Dermis microvascular lymphatic vessel endothelial cell (primary cell): ENCODE results near the gene PCED1A. TPM values are rescaled to one million over a fixed set of nuclear protein-coding genes. Genes with fewer than 3 reads are reported as not detected.
A peak's percentile ranks its signal among the peaks of the same experiment; 100 is the strongest.

Experiments
- DNase-seq, 2 donors: peaks; one replicate each; pipeline versions ENCODE4 v3.0.0 to v3.0.0-alpha.2; 2010; ENCODE audit warnings: low read depth in 2 of 2
- total RNA-seq: library from RNA; depleted of rRNA; stranded (reverse); fragments of >200 nt; gene quantifications from 2 replicates; pipeline ENCODE4 v1.2.1, GENCODE V29; 2014

The PCED1A gene, protein sequence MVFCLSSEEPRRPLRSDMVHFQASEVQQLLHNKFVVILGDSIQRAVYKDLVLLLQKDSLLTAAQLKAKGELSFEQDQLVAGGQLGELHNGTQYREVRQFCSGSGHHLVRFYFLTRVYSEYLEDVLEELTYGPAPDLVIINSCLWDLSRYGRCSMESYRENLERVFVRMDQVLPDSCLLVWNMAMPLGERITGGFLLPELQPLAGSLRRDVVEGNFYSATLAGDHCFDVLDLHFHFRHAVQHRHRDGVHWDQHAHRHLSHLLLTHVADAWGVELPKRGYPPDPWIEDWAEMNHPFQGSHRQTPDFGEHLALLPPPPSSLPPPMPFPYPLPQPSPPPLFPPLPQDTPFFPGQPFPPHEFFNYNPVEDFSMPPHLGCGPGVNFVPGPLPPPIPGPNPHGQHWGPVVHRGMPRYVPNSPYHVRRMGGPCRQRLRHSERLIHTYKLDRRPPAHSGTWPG
- total RNA-seq = 9.6 and 20.2 TPM in 2 replicates

GRCh38 chr20:2840138-2840966 is at the start of gene PCED1A, which contains the start of gene VPS16:
TSS of gene PCED1A (minus strand) at chr20:2840655. CDS start at chr20:2839912, 743 bp downstream.
TSS of gene VPS16 (plus strand) at chr20:2840745. CDS start at chr20:2840775, 30 bp downstream.
- peak; percentile 74 to 88 for DNase-seq

DNA sequence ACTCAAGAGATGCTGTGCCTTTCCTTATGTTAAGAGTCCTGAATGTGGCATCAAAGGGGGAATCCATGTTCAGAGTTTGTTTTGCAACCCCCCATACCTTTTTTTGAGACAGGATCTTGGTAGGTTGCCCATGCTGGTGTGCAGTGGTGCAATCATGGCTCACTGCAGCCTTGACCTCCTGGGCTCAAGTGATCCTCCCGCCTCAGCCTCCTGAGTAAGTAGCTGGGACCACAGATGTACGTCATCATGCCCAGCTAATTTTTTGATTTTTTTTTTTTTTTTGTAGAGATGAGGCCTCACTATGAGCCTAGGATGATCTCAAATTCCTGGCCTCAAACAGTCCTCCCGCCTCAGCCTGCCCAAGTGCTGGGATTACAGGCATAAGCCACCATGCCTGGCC is 49.3 kb upstream of the PCED1A start:
- DNase-seq = no peak

DNA sequence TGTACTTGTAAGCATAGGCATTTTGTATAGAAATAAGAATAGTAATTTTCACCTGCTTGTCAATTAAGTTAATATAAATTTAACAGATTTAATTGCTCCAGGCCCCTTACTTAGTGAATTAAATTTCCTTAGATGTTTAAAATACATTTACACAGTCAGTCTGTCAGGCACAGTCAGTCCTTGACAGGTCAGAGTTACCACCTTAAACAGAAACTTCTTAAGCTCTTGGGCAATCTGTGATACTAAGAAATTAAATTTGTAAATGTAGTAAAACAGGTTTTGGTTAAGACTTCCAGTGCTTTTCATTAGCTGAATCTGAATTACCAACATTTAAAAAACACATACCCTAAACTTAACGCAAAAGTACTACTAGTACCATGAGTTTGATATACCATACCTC is 48.8 kb upstream of the PCED1A start:
- DNase-seq = no peak

DNA sequence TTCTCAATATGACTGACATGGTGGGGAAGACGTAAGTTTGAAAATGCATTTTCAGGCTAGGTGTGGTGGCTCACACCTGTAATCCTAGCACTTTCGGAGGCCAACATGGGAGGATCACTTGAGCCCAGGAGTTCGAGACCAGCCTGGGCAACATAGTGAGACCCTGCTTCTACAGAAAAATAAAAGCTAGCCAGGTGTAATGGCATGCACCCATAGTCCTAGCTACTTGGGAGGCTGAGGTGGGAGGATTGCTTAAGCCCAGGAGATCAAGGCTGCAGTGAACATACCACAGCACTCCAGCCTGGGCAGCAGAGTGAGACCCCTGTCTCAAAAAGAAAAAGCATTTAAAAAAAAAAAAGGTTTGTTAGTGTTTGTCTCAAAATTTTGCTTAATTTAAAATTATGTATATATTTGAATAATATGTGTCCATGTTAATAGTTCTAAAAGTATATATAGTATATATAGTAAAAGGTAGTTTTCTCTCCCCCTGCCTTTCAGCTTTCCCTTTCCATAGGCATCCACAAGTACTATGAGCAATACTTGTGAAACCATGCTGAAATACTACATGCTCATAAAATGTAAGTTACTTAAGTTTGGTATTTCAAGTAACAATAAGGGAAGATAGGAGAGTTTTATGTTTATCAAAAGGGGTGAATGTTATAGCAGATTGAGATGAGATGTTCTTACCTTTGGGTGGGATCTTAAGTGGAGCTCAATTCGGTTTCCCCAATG is 47.9 kb upstream of the PCED1A start:
- DNase-seq = no peak

GRCh38 chr20:2887715-2888114 is 47.3 kb upstream of the PCED1A start:
- no peak for DNase-seq

DNA sequence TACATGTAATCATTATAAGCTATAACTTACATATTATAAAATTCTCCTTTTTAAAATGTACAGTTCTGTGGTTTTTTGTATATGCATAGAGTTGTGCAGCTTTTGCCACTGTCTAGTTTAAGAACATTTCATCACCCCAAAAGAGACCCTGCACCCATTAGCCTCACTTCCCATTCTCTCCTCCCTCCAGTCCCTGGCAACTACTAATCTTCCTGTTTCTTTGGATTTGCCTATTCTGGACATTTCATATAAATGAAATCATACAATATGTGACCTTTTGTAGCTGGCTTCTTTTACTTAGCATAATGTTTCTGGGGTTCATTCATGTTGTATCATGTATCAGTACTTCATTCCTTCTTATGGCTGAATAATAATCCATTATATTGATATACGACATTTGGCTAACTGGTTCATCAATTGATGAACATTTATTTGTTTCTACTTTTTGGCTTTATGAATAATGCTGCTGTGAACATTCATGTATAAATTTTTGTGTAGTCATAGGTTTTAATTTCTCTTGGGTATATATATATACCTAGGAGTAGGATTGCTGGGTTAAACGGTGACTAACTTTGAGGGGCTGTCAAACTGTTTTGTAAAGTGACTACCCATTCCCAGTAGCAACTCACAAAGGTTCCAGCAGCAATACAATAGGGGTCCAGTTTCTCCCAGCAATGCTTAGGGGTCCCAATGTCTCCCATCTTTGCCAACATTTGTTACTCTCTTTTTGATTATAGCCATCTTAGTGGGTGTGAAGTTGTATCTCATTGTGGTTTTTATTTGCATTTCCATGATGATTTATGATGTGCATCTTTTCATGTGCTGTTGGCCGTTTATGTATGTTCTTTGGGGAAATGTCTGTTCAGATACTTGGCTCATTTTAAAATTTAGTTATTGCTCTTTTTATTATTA is 43.5 kb upstream of the PCED1A start:
- no peak for DNase-seq

DNA sequence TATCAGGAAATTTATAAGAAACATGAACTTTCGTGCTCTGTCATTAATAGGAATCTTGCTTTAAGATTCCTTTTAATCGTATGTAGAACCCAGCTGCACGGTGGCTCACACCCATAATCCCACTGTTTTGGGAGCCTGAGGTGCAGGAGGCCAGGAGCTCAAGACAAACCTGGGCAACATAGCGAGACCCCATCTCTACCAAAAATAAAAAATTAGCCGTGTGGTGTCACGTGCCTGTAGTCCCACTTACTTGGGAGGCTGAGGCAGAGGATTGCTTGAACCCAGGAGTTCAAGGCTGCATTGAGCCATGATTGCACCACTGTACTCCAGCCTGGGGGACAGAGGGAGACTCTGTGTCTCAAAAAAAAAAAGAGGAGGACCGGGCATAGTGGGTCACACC is 40.2 kb upstream of the PCED1A start:
- DNase-seq = no peak

GRCh38 chr20:2879146-2879545 is 38.7 kb upstream of the PCED1A start:
- no peak for DNase-seq

GRCh38 chr20:2878515-2878914 is 38.1 kb upstream of the PCED1A start:
- no peak for DNase-seq

GRCh38 chr20:2875690-2876203 is 35.3 kb upstream of the PCED1A start:
- DNase-seq = no peak

DNA sequence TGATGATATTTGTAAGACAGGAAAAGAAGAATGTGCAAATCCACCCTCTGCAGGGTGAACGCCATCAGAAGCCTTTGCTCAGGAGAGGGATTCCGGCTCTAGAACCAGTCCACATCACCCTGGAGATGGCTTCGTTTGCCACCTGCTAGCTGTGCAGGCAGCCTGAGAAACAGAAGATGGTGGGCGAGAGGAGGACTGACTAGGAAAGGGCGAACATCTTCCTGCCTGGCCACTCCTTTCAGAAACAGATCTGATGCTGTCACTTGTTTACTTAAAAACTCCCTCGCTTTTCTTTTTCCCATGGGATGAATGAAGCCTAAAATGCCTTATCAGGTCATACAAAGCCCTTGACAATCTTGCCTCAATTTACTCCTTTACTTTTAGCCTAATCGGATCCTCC is 34.0 kb upstream of the PCED1A start:
- DNase-seq = no peak

DNA sequence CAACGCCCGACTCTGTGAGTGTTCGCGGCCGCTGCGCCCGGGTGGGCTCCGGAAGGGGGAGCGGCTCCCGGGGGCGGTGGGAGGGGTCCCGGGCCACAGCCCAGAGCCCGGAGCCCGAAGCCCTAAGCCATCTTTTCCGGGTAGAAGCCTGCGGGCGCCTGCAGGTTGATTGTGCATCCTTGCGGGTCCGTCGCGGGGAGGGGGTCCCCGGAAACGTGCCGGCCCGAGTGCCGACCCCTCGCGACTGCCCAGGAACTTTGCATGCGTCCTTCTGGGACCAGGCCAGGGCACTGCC is 33.2 kb upstream of the PCED1A start:
- DNase-seq = peak in 1 of 2 donors; percentile 66

DNA sequence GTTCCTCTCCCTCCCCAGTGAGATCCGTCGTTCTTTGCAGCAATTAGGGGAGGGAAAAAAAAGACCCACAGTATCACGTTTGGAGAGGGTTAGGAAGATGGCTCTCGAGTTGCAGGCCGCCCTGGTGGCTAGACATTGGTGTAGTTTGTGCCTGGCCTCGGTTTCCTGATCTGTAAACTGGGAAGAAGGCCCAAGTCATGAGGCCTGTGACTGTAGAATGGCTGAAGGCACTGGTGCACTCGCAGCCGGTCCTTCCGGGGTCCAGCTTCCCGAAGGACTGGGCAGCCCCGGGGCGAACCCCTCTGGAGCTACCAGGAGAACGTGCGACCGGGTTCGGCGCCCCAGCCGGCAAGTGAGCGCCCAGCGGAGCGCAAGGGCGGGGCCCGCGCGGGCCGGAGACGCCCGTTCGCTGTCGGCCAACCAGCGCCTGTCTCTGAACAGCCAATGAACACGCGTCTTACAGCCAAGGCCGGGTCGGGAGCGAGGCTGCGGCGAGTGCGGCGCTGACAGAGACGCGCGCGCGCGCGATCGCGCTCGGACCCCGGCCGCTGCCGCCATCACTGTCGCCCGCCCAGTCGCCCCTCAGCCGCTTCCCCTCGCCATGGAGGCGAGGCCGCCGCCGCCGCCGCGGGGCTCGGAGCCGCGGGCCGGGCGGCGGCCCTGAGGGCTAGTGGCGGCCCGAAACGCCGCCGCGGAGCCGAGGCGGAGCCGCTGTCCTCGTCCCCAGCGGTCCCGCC is 32.7 kb upstream of the PCED1A start, which contains the start of gene PTPRA:
Gene PTPRA (plus strand): TSS at position 472 of the 737 bp plus-strand sequence. CDS start 90,797 bp downstream, outside the sequence.
- DNase-seq = peak; percentile 85 to 95

GRCh38 chr20:2872459-2873009 is 32.1 kb upstream of the PCED1A start:
- DNase-seq = peak in 1 of 2 donors; percentile 51

- no peak for DNase-seq
These were observed 31.4 kb upstream of the PCED1A start for GRCh38 chr20:2871661-2872458.

DNA sequence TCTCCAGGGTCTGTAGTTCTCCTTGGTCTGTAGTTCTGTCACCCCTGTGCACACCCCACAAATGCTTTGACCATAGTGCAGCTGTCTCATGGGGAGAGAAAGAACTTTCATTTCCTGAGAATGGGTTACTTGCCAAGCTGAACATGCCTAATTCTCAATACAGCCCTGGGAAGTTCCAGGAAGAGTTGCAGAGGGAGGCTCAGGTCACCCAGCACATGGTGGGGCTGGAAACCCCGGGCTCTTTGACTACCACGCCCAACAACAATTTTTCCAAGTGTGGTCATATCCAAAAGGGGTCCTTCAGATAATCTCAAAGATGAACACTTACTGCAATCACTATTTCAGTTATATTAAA is 30.6 kb upstream of the PCED1A start:
- no peak for DNase-seq

- no peak for DNase-seq
These were observed 28.9 kb upstream of the PCED1A start for GRCh38 chr20:2869381-2869780.

DNA sequence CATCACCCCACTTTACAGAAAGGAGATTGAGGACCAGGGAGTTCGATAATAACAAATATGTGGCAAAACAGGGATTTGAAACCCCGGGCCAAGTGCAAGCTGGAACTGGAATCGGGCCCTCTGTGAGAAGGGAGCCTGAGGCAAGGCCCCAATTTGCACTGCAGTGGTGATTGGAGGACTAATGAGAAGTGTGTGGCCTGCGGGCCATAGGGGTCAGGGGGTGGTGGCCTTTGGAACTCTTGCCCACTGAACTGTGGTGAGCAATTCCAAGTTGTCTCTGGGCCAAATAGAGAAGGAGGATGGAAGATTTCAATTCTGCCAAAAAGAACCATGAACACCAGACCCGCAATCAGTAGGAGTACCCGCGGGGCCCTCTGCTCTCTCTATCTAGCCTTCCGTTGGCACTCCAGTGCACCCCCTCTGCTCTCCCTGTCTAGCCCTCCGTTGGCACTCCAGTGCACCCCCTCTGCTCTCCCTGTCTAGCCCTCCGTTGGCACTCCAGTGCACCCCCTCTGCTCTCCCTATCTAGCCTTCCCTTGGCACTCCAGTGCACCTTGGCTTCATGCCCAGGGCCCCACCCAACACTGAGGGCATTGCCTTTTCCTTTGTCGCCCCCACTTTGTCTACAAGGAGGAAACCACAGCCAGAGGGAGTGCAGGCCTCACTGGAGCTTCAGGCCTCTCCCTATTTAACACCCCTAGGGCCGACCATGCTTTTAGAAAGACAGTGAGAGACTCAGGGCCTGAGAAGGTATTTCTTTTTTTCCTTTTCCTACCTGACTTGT is 26.8 kb upstream of the PCED1A start:
- no peak for DNase-seq
